Urinary bladder (tissue), 4 donors: Measurements from ENCODE around the gene KIAA1328. TPM values are rescaled to one million over a fixed set of nuclear protein-coding genes. Genes with fewer than 3 reads are reported as not detected.
"Not testable (repeated sequence)": the region's sequence is repeated elsewhere in the genome, so short reads cannot be mapped to it uniquely, and the experiment has no call there.

Source experiments
- DNase-seq: peaks from one replicate; pipeline ENCODE4 v3.0.0-alpha.2; 2015; ENCODE audit errors: extremely low spot score
- H3K27ac ChIP-seq: one replicate; pipeline ENCODE4 v1.5.1; 2013; ENCODE audit warnings: low read depth, mild to moderate bottlenecking, moderate library complexity
- H3K36me3 ChIP-seq: one replicate; pipeline ENCODE4 v1.6.1; 2013; ENCODE audit warnings: mild to moderate bottlenecking, moderate library complexity; ENCODE audit not compliant: insufficient read depth
- H3K4me1 ChIP-seq: one replicate; pipeline ENCODE4 v1.6.1; 2013; ENCODE audit warnings: mild to moderate bottlenecking, moderate library complexity; ENCODE audit not compliant: insufficient read depth
- H3K4me3 ChIP-seq: one replicate; pipeline ENCODE4 v1.5.1; 2013; ENCODE audit warnings: low read depth, low read length
- WGBS: extraction: QIAGEN DNeasy Blood & Tissue Kit; methylation state at CpG from one replicate; pipeline ENCODE4 v1.1.7; 2013; 5-methylcytosine and 5-hydroxymethylcytosine counted together
- polyA plus RNA-seq: library from polyadenylated mRNA; stranded (reverse); fragments of 200-250 nt; gene quantifications from one replicate; pipeline ENCODE4 v1.2.3, GENCODE V29; 2013
- total RNA-seq: library from RNA; depleted of rRNA; stranded (reverse); fragments of >200 nt; gene quantifications from one replicate; pipeline ENCODE4 v1.2.3, GENCODE V29; 2014
- donor health status: healthy with polysubstance abuse.
- donor health status: healthy.

The KIAA1328 gene
- total and polyA plus RNA-seq, 2 donors = 5.4 to 34.6 TPM

DNA sequence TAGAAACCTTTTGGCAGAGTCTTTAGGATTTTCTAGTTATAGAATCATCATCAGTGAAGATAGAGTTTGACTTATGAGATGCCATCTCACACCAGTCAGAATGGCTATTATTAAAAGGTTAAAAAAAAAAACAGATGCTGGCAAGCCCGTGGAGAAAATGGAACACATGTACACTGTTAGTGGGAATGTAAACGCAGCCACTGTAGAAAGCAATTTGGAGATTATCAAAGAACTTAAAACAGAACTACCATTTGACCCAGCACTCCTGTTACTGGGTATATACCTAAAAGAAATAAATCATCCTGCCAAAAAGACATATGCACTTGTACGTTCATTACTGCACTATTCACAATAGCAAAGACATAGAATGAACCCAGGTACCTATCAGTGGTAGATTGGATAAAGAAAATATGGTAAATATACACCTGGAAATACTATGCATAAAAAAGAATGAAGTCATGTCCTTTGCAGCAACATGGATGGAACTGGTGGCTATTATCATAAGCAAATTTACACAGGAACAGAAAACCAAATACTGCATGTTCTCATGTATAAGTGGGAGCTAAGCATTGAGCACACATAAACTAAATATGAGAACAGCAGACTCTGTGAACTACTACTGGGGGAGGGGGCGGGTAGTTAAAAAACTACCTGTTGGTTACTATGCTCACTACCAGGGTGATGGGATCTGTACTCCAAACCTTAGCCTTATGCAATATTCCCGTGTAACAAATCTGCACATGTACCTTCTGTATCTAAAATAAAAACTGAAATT lies 279.0 kb downstream of the KIAA1328 start:
- no peaks in the 10 kb centered on the region for H3K36me3 ChIP-seq
- no peak overlapping the region for H3K4me3 ChIP-seq
- WGBS = 75% methylated on average over 5 of the region's 5 CpGs
- no peaks in the 10 kb centered on the region for H3K4me1 ChIP-seq
- no peak for DNase-seq
- H3K27ac ChIP-seq = no peak overlapping the region

DNA sequence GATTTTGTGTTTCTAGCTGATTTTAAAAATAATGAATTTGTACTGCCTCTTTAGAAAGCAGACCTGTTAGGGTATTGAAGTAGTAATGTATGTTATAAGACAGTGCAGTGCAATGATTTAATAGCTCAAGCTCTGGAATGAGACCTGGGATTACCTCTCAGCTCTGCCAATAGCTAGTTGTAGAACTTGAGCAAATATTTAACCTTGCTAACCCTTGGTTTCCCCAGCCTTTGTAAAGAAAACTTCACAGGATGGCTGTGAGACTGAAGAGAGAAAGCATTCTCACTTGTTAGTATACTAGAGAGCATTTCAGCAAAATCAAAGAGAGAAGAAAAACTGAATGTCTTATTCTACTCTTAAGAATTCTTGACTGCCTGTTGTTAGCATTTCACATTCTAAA lies 293.9 kb downstream of the KIAA1328 start:
- no peak for DNase-seq
- Histone ChIP-seq H3K27ac (no peak overlapping the region), H3K4me3 (no peak overlapping the region), H3K36me3 (no peaks in the 10 kb centered on the region), H3K4me1 (no peaks in the 10 kb centered on the region)

DNA sequence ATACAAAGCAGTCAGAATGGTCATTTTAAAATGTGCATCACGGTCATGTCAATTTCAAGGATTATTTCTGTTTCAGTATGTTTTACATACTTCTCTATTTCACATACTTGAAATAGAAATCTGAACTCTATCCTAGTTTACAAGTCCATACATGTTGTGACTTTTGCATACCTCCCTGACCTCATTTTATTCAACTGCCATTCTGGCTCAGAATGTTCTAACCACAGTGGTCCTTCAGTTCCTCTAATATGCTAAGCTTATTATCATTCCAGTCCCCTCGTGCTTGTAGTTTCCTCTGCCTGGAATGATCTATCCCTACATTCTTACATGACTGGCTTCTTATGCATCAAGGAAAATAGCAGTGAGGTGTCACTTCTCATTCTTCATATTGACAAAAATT lies 295.6 kb downstream of the KIAA1328 start:
- WGBS = 77% methylated on average over 2 of the region's 2 CpGs
- Histone ChIP-seq H3K4me1 (no peaks in the 10 kb centered on the region), H3K36me3 (no peaks in the 10 kb centered on the region), H3K27ac (no peak overlapping the region), H3K4me3 (no peak overlapping the region)
- no peak for DNase-seq

DNA sequence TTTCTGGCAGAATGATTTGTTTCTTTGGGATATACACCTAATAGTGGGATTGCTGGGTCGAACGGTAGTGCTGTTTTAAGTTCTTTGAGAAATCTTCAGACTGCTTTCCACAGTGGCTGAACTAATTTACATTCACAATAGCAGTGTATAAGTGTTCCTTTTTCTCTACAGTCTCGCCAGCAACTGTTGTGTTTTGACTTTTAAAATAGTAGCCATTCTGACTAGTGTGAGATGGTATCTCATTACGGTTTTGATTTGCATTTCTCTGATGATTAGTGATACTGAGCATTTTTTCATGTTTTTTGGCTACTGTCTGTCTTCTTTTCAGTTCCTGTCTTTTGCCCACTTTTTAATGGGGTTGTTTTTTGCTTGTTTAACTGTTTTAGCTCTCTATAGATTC lies 306.2 kb downstream of the KIAA1328 start:
- WGBS = 97% methylated on average over 4 of the region's 4 CpGs
- Histone ChIP-seq H3K4me3 (no peak overlapping the region), H3K27ac (no peak overlapping the region), H3K36me3 (no peaks in the 10 kb centered on the region), H3K4me1 (no peaks in the 10 kb centered on the region)
- DNase-seq = no peak

DNA sequence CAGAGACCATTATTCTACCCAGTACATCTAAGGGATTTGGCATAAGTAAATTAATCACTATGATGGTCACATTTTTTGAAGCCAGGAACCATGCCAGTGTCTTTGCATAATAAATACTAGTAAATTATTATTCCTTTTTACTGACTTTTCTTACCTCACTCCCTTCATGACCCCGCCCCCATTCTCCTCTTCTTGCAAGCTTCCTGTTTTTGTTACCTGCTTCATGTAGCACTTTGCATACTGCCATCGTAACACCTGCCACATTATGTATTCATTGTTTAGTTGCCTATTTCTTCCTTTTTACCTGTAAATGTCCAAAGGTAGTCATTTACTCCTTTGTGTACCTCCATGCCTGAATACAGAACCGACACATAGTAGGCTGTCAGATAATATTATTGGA lies 309.5 kb downstream of the KIAA1328 start:
- H3K4me1 ChIP-seq = no peaks in the 10 kb centered on the region
- H3K36me3 ChIP-seq = no peaks in the 10 kb centered on the region
- no peak overlapping the region for H3K27ac ChIP-seq
- DNase-seq = no peak
- H3K4me3 ChIP-seq = no peak overlapping the region
- 96% methylated on average over 3 of the region's 3 CpGs for WGBS

DNA sequence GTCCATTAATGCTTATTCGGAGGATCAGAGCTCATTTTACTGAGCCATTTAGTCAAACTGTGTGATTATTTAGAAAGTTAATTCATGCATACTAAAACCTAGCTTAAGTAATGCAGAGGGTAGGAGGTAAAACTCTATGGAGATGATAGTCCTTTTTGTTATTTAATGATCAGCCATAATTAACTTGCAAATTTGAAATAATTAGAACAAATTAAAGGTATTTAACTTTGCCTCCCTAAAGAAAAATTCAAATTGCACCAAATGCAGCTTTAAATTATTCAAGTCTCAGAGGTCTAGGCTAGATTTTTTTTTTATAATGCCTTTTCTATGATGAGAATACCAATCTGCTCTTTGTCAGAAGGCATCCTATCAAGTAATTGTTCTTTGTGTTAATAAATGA lies 310.9 kb downstream of the KIAA1328 start:
- no peak for DNase-seq
- H3K4me1 ChIP-seq = no peaks in the 10 kb centered on the region
- H3K4me3 ChIP-seq = no peak overlapping the region
- no peak overlapping the region for H3K27ac ChIP-seq
- H3K36me3 ChIP-seq = no peaks in the 10 kb centered on the region
- WGBS = 97% methylated on average over 1 of the region's 1 CpG

DNA sequence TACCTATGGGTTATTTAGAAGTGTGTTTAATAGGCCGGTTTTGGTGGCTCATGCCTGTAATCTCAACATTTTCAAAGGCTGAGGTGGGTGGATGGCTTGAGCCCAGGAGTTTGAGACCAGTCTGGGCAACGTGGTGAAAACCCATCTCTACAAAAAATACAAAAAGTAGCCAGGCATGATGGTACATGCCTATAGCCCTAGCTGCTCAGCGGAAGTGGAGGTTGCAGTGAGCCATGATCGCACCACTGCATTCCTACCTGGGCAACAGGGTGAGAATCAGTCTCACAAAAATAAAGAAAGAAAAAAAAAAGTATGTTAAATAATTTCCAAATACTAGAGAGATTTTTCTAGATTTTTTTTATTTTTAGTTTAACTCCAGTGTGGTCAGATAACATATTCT lies 316.0 kb downstream of the KIAA1328 start:
- H3K4me1 ChIP-seq = no peaks in the 10 kb centered on the region
- 91% methylated on average over 4 of the region's 4 CpGs for WGBS
- no peak overlapping the region for H3K4me3 ChIP-seq
- no peak for DNase-seq
- H3K36me3 ChIP-seq = no peaks in the 10 kb centered on the region
- H3K27ac ChIP-seq = no peak overlapping the region

DNA sequence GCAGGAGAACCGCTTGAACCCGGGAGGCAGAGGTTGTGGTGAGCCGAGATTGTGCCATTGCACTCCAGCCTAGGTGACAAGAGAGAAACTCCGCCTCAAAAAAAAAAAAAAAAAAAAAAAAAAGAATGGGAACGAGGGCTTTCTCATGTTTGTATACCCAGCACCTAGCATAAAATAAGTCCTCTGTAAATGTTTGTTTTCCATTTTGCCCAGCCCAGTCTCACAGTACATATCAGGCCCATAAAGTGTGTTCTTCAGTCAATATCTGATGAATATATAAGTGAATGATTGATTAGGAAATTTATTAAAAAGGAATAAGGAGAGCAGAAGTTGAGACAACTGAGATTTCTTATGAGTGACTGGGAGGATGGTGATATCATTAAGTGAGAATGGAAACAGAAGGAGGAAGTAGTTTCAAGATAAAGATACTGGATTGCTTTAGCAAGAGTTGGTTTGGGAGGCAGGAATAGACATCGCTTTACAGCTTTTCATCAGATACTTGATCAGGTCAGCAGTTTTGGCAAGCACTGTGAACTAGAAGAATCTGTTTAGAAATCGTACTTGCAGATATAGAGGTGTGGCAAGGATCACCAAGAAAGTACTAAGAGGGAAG lies 327.5 kb downstream of the KIAA1328 start:
- Histone ChIP-seq H3K4me1 (no peaks in the 10 kb centered on the region), H3K36me3 (no peaks in the 10 kb centered on the region), H3K4me3 (no peak overlapping the region), H3K27ac (no peak overlapping the region)
- 80% methylated on average over 7 of the region's 7 CpGs for WGBS
- DNase-seq = no peak

DNA sequence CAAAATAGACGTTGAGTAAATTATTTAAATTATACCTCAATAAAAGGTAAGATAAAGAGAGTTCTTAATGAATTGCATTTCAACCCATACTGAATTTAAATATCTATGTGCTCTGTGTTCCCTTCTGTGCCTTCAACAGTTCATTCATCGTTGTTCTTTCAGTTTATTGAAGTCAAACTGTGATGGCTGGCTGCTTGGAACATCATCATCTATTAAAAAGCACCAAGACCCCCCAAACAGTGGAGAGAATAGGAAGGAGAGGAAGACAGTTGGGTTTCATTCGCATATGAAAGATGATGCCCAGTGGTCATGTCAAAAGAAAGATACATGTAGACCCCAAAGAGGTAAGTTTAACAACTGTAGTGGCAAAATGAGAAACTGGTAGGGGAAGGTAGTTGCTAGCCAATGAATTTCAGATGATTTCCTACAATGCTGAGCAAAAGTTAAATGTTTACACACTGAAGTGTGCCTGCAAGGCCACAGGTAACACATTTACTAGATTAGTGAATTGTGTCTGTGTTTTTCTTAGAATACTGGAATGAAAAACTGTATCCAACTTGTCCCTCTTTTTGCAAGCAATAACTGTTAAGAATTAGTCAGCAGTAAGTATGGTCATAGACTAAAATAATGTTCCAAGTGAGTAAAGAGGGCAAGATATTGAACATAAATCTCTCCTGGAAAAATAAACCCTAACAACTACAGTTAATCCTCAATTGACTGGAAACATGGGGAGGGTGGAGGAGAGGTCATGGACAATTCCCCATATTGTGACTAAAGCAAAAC lies 331.3 kb downstream of the KIAA1328 start:
- H3K36me3 ChIP-seq = no peaks in the 10 kb centered on the region
- H3K4me1 ChIP-seq = no peaks in the 10 kb centered on the region
- WGBS = 52% methylated on average over 3 of the region's 3 CpGs
- DNase-seq = no peak
- H3K4me3 ChIP-seq = no peak overlapping the region
- H3K27ac ChIP-seq = no peak overlapping the region

DNA sequence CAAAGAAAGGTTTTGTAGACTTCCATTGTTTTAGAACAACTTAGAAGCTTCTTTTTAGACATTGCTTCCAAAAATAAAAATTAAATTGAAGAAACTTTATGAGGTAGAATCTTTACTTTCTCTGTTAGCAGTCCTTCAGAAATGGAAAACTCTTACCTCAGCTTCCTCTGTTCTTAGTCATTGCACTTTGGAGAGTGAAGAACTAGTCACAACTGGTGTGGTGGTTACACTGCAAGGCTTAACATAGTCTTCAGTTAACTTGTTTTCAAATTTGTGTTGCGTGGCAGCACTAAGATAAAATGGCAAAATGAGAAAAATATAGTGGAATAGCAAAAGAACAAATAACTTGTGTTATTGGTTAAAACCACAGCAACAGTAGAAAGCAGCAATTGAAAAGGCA lies 332.6 kb downstream of the KIAA1328 start:
- H3K4me1 ChIP-seq = no peaks in the 10 kb centered on the region

DNA sequence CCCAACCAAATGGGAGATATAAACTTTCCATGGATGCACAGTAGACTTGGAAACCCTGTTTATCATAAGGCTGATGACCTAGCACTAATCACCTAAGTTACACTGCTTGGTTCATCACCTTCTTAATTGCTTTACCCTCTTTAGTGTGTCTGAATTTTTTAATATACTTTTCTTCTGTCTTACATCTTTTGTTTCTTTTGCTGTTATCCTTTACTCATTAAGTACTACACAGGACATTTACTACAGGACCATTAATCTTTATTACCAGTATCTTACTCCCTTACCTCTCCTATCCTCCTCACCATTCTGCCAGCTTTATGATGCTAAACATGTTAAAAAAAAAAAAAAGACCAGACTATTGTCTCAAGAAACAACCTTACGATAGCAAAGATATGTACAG lies 333.6 kb downstream of the KIAA1328 start:
- Histone ChIP-seq H3K4me3 (no peak overlapping the region), H3K36me3 (no peaks in the 10 kb centered on the region), H3K4me1 (no peaks in the 10 kb centered on the region), H3K27ac (no peak overlapping the region)
- DNase-seq = no peak
- 98% methylated on average over 1 of the region's 1 CpG for WGBS

More for the DNA sequence above, 332.6 kb downstream of the KIAA1328 start:
- no peak overlapping the region for H3K27ac ChIP-seq
- 98% methylated on average over 1 of the region's 1 CpG for WGBS
- H3K36me3 ChIP-seq = no peaks in the 10 kb centered on the region
- DNase-seq = no peak
- no peak overlapping the region for H3K4me3 ChIP-seq

DNA sequence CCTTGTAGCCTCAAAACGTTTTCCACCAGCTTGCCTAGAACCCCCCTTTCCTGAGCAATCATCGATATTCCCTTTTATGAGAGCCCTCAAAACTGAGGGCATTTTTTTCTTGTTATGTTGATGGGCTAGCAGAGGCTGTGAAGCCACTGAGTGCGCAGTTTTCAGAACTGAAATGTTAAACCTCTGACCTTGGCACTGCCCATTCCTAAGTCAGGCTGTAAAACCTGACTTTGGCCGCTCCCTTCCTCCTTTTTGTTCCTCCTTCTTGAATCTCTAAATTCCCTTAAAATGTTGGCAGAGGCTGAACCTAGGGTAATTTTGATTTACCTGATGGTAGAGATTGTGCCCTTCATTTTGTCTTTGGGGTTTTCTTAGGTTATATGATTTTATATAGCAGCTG lies 334.2 kb downstream of the KIAA1328 start:
- no peak for DNase-seq
- no peaks in the 10 kb centered on the region for H3K36me3 ChIP-seq
- 86% methylated on average over 4 of the region's 4 CpGs for WGBS

DNA sequence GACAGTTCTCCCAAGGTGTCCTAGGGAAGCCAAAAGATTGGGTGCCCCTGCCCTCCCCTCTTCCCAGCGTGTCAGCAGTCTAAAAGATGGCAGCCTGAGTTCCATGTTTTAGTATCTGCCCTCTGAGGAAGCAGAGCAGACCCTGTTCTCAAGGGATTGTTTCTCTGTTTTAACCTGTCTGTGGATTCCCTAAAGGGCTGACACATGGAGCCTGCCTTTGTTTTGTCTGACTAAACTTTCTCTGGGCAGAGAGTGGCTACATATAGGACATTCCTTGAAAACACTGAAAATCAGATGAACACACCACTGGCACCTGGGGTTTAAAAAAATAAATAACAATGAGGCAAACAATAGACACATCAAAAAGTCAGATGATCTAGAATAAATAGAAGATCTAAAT lies 337.6 kb downstream of the KIAA1328 start:
- 100% methylated on average over 1 of the region's 1 CpG for WGBS

More for the DNA sequence above, 334.2 kb downstream of the KIAA1328 start:
- Histone ChIP-seq H3K4me1 (no peaks in the 10 kb centered on the region), H3K4me3 (no peak overlapping the region), H3K27ac (no peak overlapping the region)

DNA sequence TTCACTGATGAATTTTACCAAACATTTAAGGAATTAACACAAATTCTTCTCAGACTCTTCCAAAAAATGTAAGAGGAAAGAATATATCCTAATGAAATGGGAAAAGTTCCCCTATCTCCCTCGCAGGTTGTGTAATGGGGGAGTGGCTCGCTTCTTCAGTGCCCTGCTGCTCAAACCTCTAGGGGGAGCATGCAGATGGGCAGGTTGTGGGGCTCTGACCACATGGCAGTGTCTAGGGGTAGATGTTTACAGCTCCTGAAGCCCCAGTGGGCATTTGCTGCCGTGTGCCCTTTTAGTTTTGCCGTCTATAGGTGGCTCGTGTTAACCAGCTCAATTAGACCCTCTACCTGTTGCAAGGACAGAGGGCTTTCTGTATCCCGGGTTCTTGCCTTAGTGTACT lies 338.0 kb downstream of the KIAA1328 start:
- H3K4me1 ChIP-seq, DNase-seq, H3K4me3 ChIP-seq, H3K27ac ChIP-seq, H3K36me3 ChIP-seq: not testable (repeated sequence)
- 87% methylated on average over 6 of the region's 6 CpGs for WGBS

More for the DNA sequence above, 337.6 kb downstream of the KIAA1328 start:
- no peak overlapping the region for H3K4me3 ChIP-seq
- H3K27ac ChIP-seq = no peak overlapping the region
- H3K4me1 ChIP-seq = no peaks in the 10 kb centered on the region
- no peak for DNase-seq
- no peaks in the 10 kb centered on the region for H3K36me3 ChIP-seq
